ENCODE data around the gene KITLG.

DNA sequence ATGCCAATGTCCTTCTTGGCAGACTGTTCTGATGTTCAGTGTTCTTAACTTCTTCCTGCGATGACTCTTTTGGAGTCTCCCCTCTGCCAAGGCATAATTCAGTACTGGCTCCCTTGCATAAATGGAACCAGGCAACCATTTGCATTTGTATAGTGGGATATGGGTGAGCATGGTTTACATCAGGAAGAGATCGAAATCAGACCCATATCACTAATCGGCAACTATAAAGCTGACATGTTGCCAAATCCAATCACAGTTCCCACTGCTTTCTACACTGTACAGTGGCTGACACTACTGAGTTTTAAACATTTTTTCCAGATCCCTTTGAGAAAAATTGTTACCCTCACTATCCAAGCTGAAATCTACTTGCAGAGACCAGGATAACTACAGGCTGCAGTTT, 83.8 kb downstream of the KITLG start:
- TF ChIP-seq, protein P1, sequence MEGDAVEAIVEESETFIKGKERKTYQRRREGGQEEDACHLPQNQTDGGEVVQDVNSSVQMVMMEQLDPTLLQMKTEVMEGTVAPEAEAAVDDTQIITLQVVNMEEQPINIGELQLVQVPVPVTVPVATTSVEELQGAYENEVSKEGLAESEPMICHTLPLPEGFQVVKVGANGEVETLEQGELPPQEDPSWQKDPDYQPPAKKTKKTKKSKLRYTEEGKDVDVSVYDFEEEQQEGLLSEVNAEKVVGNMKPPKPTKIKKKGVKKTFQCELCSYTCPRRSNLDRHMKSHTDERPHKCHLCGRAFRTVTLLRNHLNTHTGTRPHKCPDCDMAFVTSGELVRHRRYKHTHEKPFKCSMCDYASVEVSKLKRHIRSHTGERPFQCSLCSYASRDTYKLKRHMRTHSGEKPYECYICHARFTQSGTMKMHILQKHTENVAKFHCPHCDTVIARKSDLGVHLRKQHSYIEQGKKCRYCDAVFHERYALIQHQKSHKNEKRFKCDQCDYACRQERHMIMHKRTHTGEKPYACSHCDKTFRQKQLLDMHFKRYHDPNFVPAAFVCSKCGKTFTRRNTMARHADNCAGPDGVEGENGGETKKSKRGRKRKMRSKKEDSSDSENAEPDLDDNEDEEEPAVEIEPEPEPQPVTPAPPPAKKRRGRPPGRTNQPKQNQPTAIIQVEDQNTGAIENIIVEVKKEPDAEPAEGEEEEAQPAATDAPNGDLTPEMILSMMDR (IDR thresholded peaks at IDR 0.05): no peak
- TF ChIP-seq POLR2A (IDR thresholded peaks at IDR 0.05): no peak

Data from adrenal gland (tissue), 5 donors.